Body of pancreas (tissue), 4 donors: ENCODE data around the gene LACTB.

ENCODE experiments used
- CTCF ChIP-seq, 7 experiments: fragments of 450-650 bp in 4 of 7; fragments of 200-600 bp in 3 of 7; sonication (generic) in 3 of 7; IDR thresholded peaks; one replicate each; pipeline ENCODE4 v1.5.1; 2016 to 2019; ENCODE audit warnings: antibody characterized with exemption in 7 of 7
- POLR2A ChIP-seq, 3 donors: fragments of 450-650 bp; IDR thresholded peaks; one replicate each; pipeline ENCODE4 v1.6.1; 2016; ENCODE audit warnings: antibody characterized with exemption in 3 of 3, mild to moderate bottlenecking in 2 of 3

- TF ChIP-seq POLR2A (IDR thresholded peaks at IDR 0.05), result no peak
- no peak for TF ChIP-seq CTCF (IDR thresholded peaks at IDR 0.05)
Observed at GRCh38 chr15:63166219-63166618, 44.6 kb downstream of the LACTB start.
